GM13976 (cell line): ENCODE data around the gene TMEM237.
A peak's percentile ranks its signal among the peaks of the same experiment; 100 is the strongest.

Experiments used
- DNase-seq: peaks from one replicate; pipeline ENCODE4 v3.0.0; 2012; ENCODE audit warnings: low spot score
- CTCF ChIP-seq: IDR thresholded peaks from 2 replicates; pipeline ENCODE4 v1.5.1; 2012; ENCODE audit warnings: borderline replicate concordance, mild to moderate bottlenecking; ENCODE audit not compliant: insufficient read depth; ENCODE audit errors: extremely low read depth, missing control alignments, control extremely low read depth
- in situ Hi-C: fragments of 300-500 bp; cut with MboI; formaldehyde crosslinking; loops from one replicate; pipeline ENCODE4 v1.12.0; 2022; ENCODE audit warnings: low sequenced_read_pairs, mixed read lengths, inconsistent platforms; ENCODE audit not compliant: unreplicated experiment

TMEM237 gene, protein sequence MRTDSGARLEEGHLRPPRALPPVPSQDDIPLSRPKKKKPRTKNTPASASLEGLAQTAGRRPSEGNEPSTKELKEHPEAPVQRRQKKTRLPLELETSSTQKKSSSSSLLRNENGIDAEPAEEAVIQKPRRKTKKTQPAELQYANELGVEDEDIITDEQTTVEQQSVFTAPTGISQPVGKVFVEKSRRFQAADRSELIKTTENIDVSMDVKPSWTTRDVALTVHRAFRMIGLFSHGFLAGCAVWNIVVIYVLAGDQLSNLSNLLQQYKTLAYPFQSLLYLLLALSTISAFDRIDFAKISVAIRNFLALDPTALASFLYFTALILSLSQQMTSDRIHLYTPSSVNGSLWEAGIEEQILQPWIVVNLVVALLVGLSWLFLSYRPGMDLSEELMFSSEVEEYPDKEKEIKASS

DNA sequence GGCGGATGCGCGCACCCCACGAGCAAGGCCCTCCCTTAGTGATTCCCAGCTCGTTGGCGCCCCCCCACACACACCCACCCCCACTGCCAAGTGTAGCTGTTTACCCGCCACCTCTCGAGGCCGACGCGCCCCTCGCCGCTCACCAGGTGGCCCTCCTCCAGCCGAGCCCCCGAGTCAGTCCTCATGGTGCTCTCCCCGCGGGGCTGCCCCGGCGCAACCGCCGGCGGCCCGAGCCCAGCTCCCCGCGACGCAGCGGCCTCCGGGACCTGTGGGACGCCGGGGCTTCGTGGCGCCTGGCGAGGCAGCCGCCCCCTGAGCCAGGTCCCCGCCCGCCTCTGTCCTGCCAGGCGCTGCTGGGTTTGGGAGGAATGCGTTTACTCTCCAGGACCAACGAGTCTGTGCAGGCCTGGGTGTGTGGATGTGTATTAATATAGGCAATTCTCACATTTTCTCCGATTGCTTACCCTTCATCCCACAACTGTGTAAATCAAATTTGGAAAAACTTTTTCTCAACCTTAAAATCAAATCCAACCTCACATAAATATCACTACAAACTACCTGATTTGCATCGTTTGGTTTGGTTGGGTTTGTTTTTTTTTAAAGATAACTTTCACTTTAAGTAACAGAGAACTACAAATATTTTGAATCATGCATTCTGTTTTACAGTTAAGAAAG is at the start of gene TMEM237:
TMEM237 (minus strand) TSS at position 288 of the 675 bp plus-strand sequence; CDS start at position 185, 103 bp downstream.
- DNase-seq = peak; percentile 80
- in situ Hi-C loops = no loop called here
- no peak for TF ChIP-seq CTCF

GRCh38 chr2:201685156-201685555 is 41.9 kb upstream of the TMEM237 start:
- TF ChIP-seq CTCF = no peak
- in situ Hi-C loops = no loop called here
- no peak for DNase-seq

GRCh38 chr2:201680743-201681142 is 37.4 kb upstream of the TMEM237 start:
- in situ Hi-C loops = no loop called here
- peak; percentile 44 for TF ChIP-seq CTCF
- peak; percentile 42 for DNase-seq

DNA sequence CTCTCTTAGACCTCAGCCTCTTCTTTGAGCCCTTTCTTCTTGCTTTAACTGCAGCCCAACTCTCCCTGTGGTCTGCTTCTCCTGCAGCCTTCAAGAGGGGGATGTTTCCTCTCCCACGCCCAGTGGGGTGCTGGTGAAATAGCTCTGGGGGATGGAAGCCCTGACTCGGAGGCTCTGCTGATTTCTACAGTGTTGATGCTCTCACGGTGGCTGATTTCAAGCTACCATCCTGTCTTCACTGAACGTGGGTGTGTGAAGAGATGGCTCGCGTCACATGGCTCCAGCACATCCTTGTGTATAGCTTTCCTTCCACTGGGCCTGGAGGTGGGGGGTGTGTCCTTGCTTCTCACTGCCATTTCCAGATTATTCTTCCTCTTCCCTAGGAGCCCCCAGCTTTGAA is 35.1 kb upstream of the TMEM237 start:
- no peak for DNase-seq
- in situ Hi-C loops = no loop called here
- no peak for TF ChIP-seq CTCF

- in situ Hi-C loops = no loop called here
- TF ChIP-seq CTCF = no peak
- no peak for DNase-seq
Observed at GRCh38 chr2:201675454-201675853, 32.2 kb upstream of the TMEM237 start.

DNA sequence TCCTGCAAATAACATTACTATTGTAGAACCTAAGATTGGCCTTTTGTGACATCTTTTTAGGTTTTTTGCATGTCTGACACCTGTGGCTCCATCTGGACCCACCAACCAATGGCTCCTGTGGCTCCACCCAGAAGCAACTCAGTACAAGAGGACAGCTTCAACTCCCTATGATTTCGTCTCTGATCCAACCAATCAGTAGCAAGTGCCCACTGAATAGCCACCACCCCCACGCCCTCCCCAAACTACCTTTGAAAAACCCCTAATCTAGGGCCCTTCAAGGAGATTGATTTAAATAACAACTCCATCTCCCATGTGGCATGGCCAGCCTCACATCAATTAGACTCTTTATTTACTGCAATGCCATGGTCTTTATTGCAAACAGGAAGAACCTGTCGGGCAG is 31.5 kb upstream of the TMEM237 start:
- TF ChIP-seq CTCF = no peak
- in situ Hi-C loops = no loop called here
- DNase-seq = no peak
